Measurements from ENCODE around the gene NXPE2.

The NXPE2 gene

DNA sequence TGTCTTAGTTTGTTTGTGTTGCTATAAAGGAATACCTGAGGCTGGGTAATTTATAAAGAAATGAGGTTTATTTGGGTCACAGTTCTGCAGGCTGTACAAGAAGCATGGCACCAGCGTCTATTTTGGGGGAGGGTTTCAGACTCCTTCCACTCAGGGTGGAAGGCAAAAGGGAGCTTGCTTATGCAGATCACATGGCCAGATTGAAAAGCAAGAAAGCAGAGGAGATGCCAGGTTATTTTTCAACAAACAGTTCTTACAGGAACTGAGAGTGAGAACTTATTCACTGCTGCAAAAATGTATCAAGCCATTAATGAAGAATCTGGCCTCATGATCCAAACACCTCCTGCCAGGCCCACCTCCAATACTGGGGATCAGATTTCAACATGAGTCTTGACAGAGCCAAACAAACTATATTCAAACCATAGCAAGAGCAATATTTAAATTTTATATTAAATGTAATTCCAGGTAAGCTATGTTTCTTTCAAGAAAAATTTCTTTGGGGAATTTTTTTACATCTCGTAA lies 66.9 kb downstream of the NXPE2 start:
- no peak for DNase-seq (ENCODE audit: low spot score)

GRCh38 chr11:114746013-114746412 lies 67.7 kb downstream of the NXPE2 start:
- no peak for DNase-seq (ENCODE audit: low spot score)
